ENCODE data around the gene HDAC4. TPM values are rescaled to one million over a fixed set of nuclear protein-coding genes. Genes with fewer than 3 reads are reported as not detected.

HDAC4 gene
- total and polyA plus RNA-seq, 9 of the 15 experiments (the other 6 are each of a cell fraction or from before 2014, with no cell fraction given), result 0.11 to 20.2 (median 4.0) TPM

DNA sequence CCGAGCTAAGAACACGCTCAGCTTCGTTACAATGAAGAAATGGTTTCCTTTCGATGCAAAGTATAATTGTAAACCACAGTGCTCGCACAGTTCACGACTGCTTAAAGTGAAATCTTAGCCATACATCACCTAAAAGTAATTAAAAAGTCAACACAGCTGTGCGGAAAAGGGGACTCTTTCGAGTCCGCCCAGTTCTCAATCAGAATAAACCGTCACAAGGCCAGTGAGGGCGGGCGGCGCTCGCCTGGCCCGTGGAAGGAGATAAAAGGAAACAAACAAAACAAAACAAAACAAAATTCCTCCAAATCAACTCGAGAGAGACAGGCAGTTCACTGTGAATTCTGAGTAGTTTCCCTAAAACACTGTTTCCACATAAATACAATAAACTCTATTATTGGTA is 352.1 kb downstream of the HDAC4 start:
- Histone ChIP-seq H3K36me3 (ENCODE audit: control insufficient read depth, insufficient read depth, low read length) (no peaks in the 10 kb centered on the region), H3K4me1 (replicated peaks in 1 of 2; ENCODE audit: control insufficient read depth in 2 of 2, insufficient read depth in 2 of 2, low read length in 2 of 2) (peaks cover 0 to 4% of the 10 kb centered on the region in 2 experiments; a peak in 1 of 5 replicates), H3K27ac (ENCODE audit: extremely low read depth, low read depth, low read length) (no peak overlapping the region), H4K20me1 (replicated peaks; ENCODE audit: control insufficient read depth, insufficient read depth, low read length) (no peaks in the 10 kb centered on the region), H3K79me2 (ENCODE audit: control insufficient read depth, insufficient read depth, low read length) (no peaks in the 10 kb centered on the region), H3K4me2 (ENCODE audit: insufficient read depth, low read length) (no peak overlapping the region), H3K9me3 (replicated peaks; ENCODE audit: control insufficient read depth, insufficient read depth, low read depth, low read length) (no peaks in the 10 kb centered on the region), H3K9ac (ENCODE audit: insufficient read depth in 1 of 2, low read depth in 2 of 2, low read length in 2 of 2) (no peak overlapping the region), H3K9me1 (ENCODE audit: control insufficient read depth, insufficient read depth, low read length) (no peaks in the 10 kb centered on the region), H3K4me3 (no peak overlapping the region), H3K27me3 (ENCODE audit: control insufficient read depth in 2 of 2, insufficient read depth in 2 of 2, low read length in 2 of 2) (peaks cover 0 to 10% of the 10 kb centered on the region in 2 experiments; a peak in 2 of 5 replicates), H2AFZ (ENCODE audit: low read depth, low read length) (no peak overlapping the region)
- DNase-seq (ENCODE audit: extremely low read depth in 1 of 4, low spot score in 3 of 4) (no peak), ATAC-seq (no peak), FAIRE-seq (no peak)
- in situ Hi-C loops (cut with MboI) (no loop called here), intact Hi-C loops (cut with micrococcal nuclease) (no loop called here)
- no TSS peak for BruUV-seq (replicated peaks)
- ChIA-PET POLR2A (no interaction called here), CTCF (ENCODE audit: low intra/inter-chr PET ratio) (no interaction called here)
- TF ChIP-seq ARID2 (IDR thresholded peaks at IDR 0.05) (no peak), MEF2D (tag; conservative IDR thresholded peaks at IDR 0.05; ENCODE audit: low read depth) (no peak), SMARCE1 (IDR thresholded peaks at IDR 0.05) (no peak), XRCC5 (IDR thresholded peaks at IDR 0.05; ENCODE audit: low read depth, low read length) (no peak), CBX3 (IDR thresholded peaks at IDR 0.05; ENCODE audit: borderline replicate concordance in 1 of 2, low read length in 2 of 2) (no peak)
- TF ChIP-seq, protein P1, sequence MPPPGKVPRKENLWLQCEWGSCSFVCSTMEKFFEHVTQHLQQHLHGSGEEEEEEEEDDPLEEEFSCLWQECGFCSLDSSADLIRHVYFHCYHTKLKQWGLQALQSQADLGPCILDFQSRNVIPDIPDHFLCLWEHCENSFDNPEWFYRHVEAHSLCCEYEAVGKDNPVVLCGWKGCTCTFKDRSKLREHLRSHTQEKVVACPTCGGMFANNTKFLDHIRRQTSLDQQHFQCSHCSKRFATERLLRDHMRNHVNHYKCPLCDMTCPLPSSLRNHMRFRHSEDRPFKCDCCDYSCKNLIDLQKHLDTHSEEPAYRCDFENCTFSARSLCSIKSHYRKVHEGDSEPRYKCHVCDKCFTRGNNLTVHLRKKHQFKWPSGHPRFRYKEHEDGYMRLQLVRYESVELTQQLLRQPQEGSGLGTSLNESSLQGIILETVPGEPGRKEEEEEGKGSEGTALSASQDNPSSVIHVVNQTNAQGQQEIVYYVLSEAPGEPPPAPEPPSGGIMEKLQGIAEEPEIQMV (tag; conservative IDR thresholded peaks at IDR 0.05; ENCODE audit: low read depth), result no peak
- 36% methylated on average over 13 of the region's 16 CpGs for WGBS (ENCODE audit: insufficient coverage, low coverage, missing lambda C conversion rate)
